Stimulated activated CD8-positive, alpha-beta memory T cell treated with anti-CD3 and anti-CD28 coated beads, Interleukin-7, amount 100 ng/mL, for 24 hours (primary cell): Measurements from ENCODE around the gene DLG4.
"Not testable (repeated sequence)": the region's sequence is repeated elsewhere in the genome, so short reads cannot be mapped to it uniquely, and the experiment has no call there.

Source experiments
- DNase-seq: peaks from one replicate; pipeline ENCODE4 v3.0.0-alpha.2; 2020; ENCODE audit warnings: low read depth

The DLG4 gene

DNA sequence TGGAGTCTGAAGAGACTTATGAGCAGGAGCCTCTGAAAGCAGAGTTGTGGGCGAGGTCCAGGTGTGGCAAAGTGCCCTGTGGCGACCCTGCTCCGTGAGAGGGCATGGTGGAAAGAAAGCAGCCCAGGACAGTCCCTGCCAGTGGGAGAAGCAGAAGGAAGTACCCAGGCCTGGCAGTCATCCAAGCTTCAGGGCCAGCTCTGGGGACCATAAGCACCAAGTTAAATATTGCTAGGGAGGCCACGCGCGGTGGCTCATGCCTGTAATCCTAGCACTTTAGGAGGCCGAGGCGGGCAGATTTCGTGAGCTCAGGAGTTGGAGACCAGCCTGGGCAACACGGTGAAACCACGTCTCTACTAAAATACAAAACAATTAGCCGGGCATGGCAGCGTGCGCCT is 35.5 kb downstream of the DLG4 start:
- DNase-seq, result no peak

DNA sequence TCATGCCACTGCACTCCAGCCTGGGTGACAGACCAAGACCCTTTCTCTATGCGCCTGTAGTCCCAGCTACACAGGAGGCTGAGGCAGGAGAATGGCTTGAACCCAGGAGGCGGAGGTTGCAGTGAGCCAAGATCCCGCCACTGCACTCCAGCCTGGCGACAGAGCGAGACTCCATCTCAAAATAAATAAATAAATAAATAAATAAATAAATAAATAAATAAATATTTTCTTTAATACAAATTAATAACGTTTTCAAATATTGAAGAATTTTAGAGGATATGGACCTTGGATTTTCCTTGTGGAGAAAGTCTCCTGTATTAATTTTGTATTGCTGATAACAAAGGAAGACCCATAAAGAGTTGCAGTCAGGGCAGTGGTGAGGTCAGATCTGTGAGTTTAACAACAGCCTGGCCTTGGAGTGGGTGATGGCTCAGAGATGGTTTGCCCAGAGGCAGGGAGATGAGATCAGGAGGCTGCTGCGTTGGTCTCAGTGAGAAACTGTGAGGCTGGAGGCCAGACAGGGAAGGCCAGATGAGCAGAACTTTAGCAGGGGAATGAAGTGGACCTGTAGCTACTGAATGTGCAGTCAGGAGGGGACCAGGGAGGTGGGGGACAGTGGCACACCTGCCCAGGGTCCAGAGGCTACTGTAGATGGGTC is 36.1 kb downstream of the DLG4 start:
- no peak for DNase-seq

DNA sequence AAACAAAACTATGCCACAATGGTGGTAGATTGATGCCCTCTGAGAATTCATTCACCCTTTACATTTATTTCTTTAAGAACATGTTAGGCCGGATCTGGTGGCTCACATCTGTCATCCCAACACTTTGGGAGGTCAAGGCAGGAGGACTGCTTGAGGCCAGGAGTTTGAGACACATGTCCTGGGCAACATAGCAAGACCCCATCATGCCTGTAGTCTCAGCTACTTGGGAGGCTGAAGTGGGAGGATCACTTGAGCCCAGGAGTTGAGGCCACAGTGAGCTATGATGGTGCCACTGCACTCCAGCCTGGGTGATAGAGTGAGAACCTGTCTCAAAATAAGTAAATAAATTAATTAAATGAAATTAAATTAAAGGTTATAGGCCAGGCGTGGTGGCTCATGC is 37.5 kb downstream of the DLG4 start:
- DNase-seq, result not testable (repeated sequence)

DNA sequence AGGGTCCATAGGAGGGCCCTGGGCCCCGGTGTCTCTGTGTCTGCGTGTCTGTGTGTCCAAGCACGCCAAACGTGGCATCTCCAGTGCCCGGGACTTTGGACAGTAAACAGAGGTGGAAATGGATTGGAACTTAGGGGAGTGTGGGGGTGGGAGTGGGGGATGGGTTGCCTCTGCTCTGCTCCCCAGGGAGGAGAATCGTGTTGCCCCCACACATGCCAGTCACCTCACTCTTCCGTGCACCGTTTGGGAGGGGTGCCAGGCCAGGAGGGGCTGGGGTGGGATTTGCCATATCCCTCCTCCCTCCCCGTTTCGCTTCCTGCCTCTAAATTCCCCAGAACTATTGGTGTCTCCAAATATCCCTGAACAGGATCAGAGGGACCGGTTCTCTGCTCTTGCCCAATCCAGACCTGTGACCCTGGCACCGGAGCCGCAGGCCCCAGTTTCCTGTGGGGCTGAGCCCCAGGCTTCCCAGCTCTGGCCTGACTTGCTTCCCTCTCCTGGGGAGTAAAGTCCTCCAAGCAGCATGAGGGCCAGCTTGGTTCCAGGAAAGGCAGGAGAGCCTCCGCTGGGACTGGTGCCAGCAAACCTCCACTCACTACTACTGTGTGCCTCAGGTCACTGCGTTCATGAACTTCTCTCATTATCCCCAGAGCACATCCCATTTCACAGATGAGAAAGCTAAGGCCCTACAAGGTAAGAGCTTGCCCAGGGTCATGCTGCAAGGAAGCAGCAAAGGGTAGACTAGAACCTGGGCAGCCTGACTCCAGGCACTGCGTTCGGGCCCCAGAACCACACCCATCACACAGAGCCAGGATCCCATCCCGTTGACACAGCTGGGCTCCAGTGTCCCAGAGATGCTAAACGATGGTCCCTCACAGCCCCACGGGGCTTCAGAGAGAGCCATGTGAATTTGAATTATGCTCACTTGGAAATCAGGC is 40.0 kb downstream of the DLG4 start, which contains the start of gene ASGR1:
ASGR1 (minus strand) TSS at position 54 of the 938 bp plus-strand sequence. CDS start 807 bp downstream, outside the sequence.
- DNase-seq, result no peak

DNA sequence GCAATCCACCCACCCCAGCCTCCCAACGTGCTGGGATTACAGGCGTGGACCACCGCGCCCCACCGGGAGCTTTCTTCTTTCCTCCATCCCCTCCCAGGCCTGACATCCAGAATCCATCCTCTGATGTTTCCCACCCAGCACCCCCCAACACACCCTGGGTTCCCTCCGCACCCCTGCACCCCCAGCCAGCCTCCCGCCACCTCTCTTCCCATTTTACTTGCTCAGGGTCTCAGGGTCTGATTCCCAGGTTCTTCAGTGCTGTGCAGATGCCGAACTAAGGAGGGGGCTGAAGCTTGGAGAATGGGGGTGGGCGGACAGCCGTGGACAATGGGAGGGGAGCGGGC is 40.7 kb downstream of the DLG4 start:
- no peak for DNase-seq

DNA sequence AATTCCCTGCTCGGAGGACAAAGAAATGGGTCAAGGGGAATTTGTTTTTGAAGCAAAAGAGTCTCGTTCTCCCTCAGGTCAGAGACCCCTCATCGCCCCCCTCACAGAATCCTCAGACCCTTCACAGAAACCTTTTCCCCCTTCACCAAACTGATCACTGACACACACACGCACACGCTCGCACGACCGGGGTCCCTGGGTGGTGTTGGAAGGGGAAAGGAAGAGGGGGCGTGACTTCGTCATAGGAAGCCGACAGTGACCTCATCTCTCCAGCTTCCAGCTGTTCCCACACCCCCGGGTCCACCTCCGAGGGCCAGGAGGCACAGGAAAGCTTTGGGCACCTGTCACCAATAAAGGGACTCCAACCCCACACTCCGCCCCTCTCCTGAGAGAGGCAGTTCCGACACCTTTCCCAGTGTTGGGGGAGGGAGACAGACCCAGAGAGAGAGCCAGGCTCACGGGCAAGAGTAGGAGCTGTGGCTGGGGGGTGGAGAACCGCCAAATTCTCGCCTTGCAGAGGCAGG is 41.6 kb downstream of the DLG4 start:
- DNase-seq, result no peak

DNA sequence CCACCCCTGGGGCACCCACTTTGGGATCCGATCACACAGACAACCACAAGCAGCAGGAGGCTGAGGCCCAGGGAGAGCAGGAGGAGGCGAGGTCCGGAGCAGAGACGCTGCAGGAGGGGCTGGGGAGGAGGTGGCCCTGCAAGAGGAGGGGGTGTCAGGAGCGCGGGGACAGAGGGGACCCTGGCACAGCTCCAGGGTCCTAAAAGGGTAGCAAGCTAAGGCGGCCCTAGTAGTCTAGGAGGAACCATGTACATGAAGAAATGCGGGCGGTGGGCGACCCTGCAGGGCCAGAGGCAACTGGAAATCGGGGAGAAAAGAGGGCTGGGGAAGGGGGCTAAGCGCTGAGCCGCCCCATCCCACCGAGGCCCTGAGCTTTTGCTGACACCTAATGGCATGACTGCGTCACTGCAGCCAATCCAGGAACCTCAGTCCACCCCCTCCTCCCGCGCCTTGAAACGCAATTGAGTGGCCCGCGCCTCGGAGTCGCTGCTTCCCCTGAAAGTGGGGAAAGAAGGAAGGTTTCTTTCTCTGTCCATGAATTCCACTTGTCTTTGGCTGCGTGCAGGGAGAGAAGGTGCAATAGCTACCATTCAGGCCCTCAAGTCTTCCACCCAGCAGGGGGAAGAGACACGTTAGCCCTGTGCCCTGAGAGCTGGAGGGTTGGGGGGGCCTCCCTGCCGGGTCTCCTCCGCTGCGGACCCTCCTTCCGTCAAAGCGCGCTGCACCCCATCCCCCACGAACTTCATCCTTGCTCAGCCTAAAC is 42.3 kb downstream of the DLG4 start:
- DNase-seq, result peak; percentile 36

DNA sequence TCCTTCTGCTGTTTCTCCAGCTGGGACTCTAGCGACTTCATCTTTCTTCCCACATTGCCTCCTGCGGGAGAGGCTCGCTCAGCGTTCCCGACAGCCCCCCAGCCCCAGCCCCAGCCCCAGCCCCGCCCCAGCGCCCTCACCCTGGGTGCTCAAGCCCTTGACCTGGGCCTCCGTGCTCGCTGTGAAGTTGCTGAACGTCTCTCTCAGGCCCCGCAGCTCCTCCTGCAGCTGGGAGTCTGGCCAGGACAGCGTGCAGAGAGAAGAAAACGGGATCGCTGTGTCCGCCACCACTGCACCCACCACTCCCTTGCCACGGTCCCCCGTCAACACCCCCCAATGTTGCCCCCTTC is 42.8 kb downstream of the DLG4 start:
- DNase-seq, result no peak

DNA sequence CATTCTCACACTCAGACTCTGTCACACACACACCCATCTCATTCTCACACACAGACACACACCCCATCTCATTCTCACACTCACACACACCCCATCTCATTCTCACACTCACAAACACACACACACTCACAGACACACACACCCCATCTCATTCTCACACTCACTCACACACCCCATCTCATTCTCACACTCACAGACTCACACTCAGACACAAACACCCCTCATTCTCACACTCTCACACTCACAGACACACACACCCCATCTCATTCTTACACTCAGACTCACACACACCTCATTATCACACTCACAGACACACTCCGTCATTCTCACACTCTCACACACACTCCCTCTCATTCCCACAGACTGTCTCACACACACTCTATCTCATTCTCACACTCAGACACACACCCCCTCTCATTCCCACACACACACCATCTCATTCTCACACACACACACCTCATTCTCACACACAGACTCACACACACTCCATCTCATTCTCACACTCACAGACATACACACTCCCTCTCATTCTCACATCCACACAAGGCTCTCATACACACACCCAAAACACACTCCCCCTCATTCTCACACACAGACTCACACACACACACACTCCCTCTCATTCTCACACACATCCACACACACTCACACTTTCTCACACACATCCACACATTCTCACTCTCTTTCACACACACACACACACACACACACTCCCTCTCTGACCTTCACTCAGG is 43.4 kb downstream of the DLG4 start:
- no peak for DNase-seq

DNA sequence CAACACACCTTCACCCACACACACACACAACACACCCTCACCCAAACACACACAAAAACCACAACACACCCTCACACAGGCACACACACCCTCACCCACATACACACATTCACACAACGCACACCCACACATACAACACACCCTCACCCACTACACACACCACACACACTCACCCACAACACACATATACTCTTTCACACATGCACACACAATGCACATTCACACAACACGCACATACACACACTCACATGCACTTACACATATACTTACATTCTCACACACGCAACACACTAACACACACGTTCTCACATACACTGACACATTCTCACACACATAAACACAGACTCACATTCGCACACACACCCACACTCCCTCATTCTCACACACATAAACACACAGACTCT is 44.3 kb downstream of the DLG4 start:
- DNase-seq, result no peak

DNA sequence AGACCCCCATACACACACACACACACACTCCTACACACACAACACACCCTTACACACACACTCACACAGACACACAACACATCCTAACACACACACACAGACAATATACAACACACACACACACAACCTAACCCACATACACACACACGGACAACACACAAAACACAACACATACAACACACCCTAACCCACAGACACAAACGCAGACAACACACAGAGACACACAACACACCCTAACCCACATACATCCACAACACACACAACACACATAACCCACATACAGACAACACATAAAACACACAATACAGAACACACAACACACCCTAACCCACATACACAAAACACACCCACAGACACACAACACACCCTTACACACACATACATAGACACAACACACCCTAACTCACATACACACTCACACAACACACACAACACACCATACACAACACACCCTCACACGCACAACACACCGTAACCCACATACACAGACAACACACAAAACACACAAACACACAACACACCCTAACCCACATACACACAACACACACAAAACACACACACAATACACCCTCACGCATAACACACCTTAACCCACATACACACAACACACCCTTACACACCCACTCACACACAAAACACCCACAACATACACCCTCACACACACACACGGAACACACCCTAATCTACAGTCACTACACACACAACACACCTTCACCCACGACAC is 44.9 kb downstream of the DLG4 start:
- DNase-seq, result no peak

DNA sequence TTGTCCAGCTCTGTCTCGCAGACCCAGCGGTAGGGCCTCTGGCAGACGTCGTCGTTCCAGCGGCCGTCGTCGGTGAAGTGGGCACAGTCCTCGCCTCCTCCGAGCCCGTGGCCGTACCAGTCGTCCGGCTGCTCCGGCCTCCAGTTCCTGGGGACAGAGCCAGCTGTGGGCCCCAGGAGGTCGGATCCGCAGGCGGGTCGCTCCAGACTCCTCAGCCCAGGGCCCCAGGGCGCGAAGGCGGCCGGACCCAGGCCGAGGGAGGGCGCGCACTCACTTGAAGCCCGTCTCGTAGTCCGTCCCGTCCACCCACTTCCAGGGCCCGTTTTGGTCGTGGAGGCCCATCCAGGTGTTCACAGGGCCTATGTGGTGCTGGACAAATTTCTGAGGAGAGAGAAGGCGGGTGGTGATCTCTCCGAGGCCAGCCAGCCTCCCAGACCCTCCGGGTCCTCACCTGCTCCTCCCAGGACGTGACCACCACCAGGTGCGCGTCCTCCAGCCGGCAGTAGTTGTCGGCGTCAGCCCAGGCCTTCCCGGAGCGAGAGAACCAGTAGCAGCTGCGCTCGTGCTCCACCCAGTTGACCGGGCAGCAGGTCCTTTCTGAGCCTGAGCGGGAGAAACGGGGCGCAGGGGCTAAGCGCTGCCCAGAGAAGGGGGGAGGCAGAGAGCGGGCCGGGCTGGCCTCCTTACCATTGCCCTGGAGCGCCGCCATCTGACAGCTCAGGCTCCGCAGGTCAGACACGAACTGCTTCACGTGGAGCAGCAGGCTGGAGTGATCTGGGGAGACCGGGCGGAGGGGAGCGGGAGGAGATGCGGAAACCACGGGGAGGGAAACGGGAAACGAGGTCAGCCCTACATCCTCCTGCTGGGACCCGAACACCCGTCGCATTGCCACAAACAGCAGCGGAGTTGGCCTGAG is 45.7 kb downstream of the DLG4 start:
- peak; percentile 16 for DNase-seq

DNA sequence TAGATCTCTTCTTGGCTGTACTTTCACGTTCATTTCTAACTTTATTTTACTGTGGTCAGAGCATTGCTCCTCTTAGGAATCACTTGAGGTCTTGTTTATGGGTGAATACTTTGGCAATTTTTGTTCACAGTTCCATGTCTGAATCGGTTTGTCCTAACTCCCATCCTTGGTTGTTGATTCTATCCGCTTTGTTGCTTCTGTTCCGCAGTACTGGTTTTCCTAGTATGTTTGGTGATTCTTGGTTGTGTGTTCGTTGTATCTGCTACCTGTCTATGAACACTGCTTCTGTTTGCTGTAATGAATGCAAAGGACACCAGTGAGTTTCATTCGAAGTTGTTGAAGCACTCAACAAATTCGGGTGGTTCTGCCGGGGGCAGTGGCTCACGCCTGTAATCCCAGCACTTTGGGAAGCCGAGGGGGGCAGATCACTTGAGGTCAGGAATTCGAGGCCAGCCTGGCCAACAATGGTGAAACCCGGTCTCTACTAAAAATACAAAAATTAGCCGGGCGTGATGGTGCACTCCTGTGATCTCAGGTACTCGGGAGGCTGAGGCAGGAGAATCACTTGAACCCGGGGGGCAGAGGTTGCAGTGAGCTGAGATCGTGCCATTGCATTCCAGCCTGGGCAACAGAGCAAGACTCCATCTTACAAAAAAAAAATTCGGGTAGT is 47.0 kb downstream of the DLG4 start:
- DNase-seq, result not testable (repeated sequence)

DNA sequence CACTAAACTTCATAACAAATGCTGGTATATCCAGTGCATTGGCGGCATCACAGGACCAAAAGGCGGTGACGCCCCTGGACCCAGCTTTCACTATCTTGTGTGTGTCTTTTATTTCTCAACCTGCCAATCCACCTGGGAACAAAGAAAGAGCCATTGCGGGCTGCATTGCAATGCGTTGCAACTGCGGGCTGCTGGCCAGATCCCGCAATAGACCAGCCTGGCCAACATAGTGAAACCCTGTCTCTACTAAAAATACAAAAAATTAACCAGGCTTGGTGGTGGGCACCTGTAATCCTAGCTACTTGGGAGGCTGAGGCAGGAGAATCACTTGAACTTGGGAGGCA is 50.1 kb downstream of the DLG4 start:
- not testable (repeated sequence) for DNase-seq

DNA sequence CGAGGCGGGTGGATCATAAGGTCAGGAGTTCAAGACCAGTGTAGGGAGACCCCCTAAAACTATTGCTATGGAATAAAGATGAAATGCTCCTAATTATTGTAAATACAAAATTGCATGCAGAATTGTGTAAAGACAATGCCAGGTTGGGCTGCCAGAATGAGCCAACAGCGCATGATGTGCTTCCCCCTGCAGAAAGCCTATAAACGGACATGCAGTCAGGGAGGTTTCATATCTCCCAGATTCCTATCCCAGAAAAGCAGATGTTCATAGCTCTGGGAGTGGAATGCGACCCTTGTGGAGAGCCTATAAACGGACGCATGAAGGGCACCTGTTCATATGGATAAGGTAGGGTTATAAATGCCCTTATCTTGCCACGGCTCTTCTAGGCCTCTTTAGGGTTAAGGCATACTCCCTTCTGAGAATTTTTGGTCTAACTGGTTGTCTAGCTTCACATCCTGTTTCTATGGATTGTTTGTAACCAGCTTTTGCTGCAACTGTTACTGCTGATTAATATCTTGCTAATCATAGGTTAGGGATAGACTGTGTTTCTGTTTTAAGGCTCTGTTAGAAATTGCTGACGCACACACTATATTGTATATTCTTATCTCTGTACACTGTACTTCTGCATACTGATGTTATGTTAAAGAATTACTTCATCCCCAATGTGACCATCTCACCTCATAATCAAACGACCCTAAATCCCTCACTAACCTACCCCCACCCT is 50.6 kb downstream of the DLG4 start:
- not testable (repeated sequence) for DNase-seq

DNA sequence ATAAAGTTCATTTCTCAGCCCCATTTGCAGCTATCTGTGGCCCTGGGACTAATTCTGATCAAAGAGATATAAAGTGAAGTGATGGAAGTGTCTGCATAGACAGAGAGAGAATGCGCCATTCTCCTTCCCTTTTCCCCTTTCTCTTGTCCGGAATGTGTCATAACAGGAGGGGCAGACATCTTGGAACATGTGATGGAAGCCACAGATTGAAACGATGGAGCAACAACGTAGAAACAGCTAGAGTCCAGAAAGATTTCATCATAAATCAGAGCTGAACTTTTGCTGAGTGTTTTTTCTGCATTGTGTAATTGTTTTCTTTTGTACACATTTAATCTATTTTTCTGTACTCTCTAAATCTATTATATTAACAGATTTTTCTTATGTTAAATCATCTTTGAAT is 51.8 kb downstream of the DLG4 start:
- no peak for DNase-seq

DNA sequence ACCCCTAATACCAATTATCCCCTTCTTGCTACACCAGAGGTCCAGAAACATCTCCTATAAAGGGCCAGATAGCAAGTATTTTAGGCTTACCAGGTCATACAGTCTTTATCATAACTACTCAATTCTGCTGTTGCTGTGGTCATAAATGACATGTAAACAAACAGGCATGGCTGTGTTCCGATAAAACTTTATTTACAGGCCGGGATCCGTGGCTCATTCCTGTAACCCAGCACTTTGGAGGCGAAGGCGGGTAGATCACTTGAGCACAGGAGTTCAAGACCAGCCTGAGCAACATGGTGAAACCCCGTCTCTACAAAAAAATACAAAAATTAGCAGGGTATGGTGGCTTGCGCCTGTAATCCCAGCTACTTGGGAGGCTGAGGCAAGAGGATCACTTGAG is 52.8 kb downstream of the DLG4 start:
- no peak for DNase-seq

DNA sequence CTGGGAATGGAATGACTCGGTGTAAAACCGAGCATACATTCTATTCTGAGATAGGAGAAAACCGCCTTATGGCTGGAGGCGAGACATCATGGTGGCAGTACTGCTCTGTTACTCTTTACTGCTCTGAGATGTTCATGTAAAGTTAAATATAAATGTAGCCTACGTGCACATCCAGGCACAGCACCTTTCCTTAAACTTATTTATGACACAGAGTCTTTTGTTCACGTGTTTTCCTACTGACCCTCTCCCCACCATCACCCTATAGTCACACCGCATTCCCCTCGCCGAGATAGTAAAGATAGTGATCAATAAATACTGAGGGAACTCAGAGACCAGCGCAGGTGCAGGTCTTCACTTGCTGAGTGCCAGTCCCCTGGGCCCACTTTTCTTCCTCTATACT is 60.1 kb downstream of the DLG4 start:
- not testable (repeated sequence) for DNase-seq

DNA sequence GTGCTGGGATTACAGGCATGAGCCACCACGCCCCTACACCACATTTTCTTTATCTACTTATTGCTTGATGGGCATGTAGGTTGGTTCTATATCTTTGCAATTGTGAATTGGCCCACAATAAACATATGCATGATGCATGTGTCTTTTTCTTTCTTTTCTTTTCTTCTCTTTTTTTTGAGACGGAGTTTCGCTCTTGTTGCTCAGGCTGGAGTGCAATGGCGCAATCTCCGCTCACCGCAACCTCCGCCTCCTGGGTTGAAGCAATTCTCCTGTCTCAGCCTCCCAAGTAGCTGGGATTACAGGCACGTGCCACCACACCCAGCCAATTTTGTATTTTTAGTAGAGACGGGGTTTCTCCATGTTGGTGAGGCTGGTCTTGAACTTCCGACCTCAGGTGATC is 61.2 kb downstream of the DLG4 start:
- not testable (repeated sequence) for DNase-seq
